Activated naive CD8-positive, alpha-beta T cell treated with anti-CD3 and anti-CD28 coated beads, Interleukin-2, amount 10 ng/mL, durations not matched to agents 7 days and 5 days (primary cell): ENCODE data around the gene HLCS. TPM values are rescaled to one million over a fixed set of nuclear protein-coding genes. Genes with fewer than 3 reads are reported as not detected.

ENCODE experiments used
- ATAC-seq: fragments of 150-1000 bp; cut with Tn5 transposase; one replicate; pipeline ENCODE4 v1.10.0; 2021; ENCODE audit warnings: low read depth, moderate library complexity
- POLR2A ChIA-PET: fragments of 350-600 bp; sonication (Branson Sonifier 250); formaldehyde crosslinking; loops from one replicate; lab custom pipeline; 2021; ENCODE audit warnings: antibody characterized with exemption; lab: Charles Lee
- DNase-seq: peaks from one replicate; pipeline ENCODE4 v3.0.0; 2021
- H3K27ac Mint-ChIP-seq: one replicate; pipeline ENCODE4 v1.8.0; 2022; ENCODE audit warnings: mild to moderate bottlenecking, mixed read lengths
- H3K27me3 Mint-ChIP-seq: one replicate; pipeline ENCODE4 v1.8.0; 2022; ENCODE audit warnings: mild to moderate bottlenecking, moderate library complexity, mixed read lengths
- H3K36me3 Mint-ChIP-seq: one replicate; pipeline ENCODE4 v1.8.0; 2021; ENCODE audit warnings: mild to moderate bottlenecking, mixed read lengths
- H3K4me1 Mint-ChIP-seq: one replicate; pipeline ENCODE4 v1.8.0; 2021; ENCODE audit warnings: mixed read lengths
- H3K4me3 Mint-ChIP-seq: one replicate; pipeline ENCODE4 v1.8.0; 2022; ENCODE audit warnings: mild to moderate bottlenecking, moderate library complexity, mixed read lengths
- H3K9me3 Mint-ChIP-seq: one replicate; pipeline ENCODE4 v1.8.0; 2021; ENCODE audit warnings: mixed read lengths
- total RNA-seq, 2 experiments: library from RNA; stranded (reverse); gene quantifications; one replicate each; pipeline ENCODE4 v1.2.3, GENCODE V29; 2021

HLCS gene
- total RNA-seq, 2 experiments from 2014 or later, result 17.4 to 17.8 TPM

GRCh38 chr21:36709030-36709867, 257.2 kb downstream of the HLCS start:
- Mint-ChIP-seq H3K9me3 (no peaks in the 10 kb centered on the region), H3K4me3 (no peak overlapping the region), H3K27ac (no peak overlapping the region), H3K27me3 (peaks cover 86% of the 10 kb centered on the region), H3K4me1 (peaks cover 14% of the 10 kb centered on the region), H3K36me3 (no peaks in the 10 kb centered on the region)
- no peak for ATAC-seq
- DNase-seq, result no peak
- POLR2A ChIA-PET, result no interaction called here

GRCh38 chr21:36708286-36709029, 258.0 kb downstream of the HLCS start:
- H3K9me3 Mint-ChIP-seq, result no peaks in the 10 kb centered on the region
- H3K27ac Mint-ChIP-seq, result peak overlapping the region; percentile 25
- H3K36me3 Mint-ChIP-seq, result no peaks in the 10 kb centered on the region
- peaks cover 87% of the 10 kb centered on the region for H3K27me3 Mint-ChIP-seq
- POLR2A ChIA-PET, result no interaction called here
- H3K4me3 Mint-ChIP-seq, result no peak overlapping the region
- no peak for ATAC-seq
- peaks cover 14% of the 10 kb centered on the region for H3K4me1 Mint-ChIP-seq
- DNase-seq, result no peak

- Mint-ChIP-seq H3K27ac (no peak overlapping the region), H3K9me3 (no peaks in the 10 kb centered on the region), H3K4me3 (no peak overlapping the region), H3K36me3 (no peaks in the 10 kb centered on the region), H3K4me1 (peaks cover 14% of the 10 kb centered on the region), H3K27me3 (peaks cover 87% of the 10 kb centered on the region)
- DNase-seq, result no peak
- no peak for ATAC-seq
- POLR2A ChIA-PET, result interaction anchor here (0.5 kb wide), 1 partner anchor 9 kb away, joined by 3 read pairs; no protein-coding TSS in a partner anchor
These were observed 258.6 kb downstream of the HLCS start for GRCh38 chr21:36707763-36708285.

- Mint-ChIP-seq H3K27ac (no peak overlapping the region), H3K9me3 (no peaks in the 10 kb centered on the region), H3K36me3 (no peaks in the 10 kb centered on the region), H3K4me1 (peaks cover 14% of the 10 kb centered on the region), H3K27me3 (peaks cover 87% of the 10 kb centered on the region), H3K4me3 (no peak overlapping the region)
- ATAC-seq (no peak), DNase-seq (no peak)
- POLR2A ChIA-PET, result interaction anchor here (0.5 kb wide), 1 partner anchor 10 kb away, joined by 3 read pairs; no protein-coding TSS in a partner anchor
These were observed 259.3 kb downstream of the HLCS start for GRCh38 chr21:36706951-36707762.

- peaks cover 88% of the 10 kb centered on the region for H3K27me3 Mint-ChIP-seq
- POLR2A ChIA-PET, result no interaction called here
- ATAC-seq (no peak), DNase-seq (no peak)
- no peaks in the 10 kb centered on the region for H3K9me3 Mint-ChIP-seq
- H3K4me3 Mint-ChIP-seq, result no peak overlapping the region
- no peak overlapping the region for H3K27ac Mint-ChIP-seq
- peaks cover 17% of the 10 kb centered on the region for H3K4me1 Mint-ChIP-seq
- no peaks in the 10 kb centered on the region for H3K36me3 Mint-ChIP-seq
These were observed 260.0 kb downstream of the HLCS start for GRCh38 chr21:36706482-36706852.

- no peaks in the 10 kb centered on the region for H3K9me3 Mint-ChIP-seq
- H3K27me3 Mint-ChIP-seq, result peaks cover 86% of the 10 kb centered on the region
- DNase-seq (no peak), ATAC-seq (peak; percentile 32)
- no peak overlapping the region for H3K4me3 Mint-ChIP-seq
- no peak overlapping the region for H3K27ac Mint-ChIP-seq
- H3K36me3 Mint-ChIP-seq, result no peaks in the 10 kb centered on the region
- POLR2A ChIA-PET, result no interaction called here
- H3K4me1 Mint-ChIP-seq, result peaks cover 18% of the 10 kb centered on the region
These were observed 260.6 kb downstream of the HLCS start for GRCh38 chr21:36705679-36706481.

- peaks cover 2% of the 10 kb centered on the region for H3K36me3 Mint-ChIP-seq
- peaks cover 86% of the 10 kb centered on the region for H3K27me3 Mint-ChIP-seq
- H3K27ac Mint-ChIP-seq, result no peak overlapping the region
- no peak for DNase-seq
- POLR2A ChIA-PET, result no interaction called here
- H3K4me3 Mint-ChIP-seq, result no peak overlapping the region
- H3K9me3 Mint-ChIP-seq, result no peaks in the 10 kb centered on the region
- H3K4me1 Mint-ChIP-seq, result peaks cover 21% of the 10 kb centered on the region
- no peak for ATAC-seq
These were observed 261.4 kb downstream of the HLCS start for GRCh38 chr21:36704958-36705678.

- POLR2A ChIA-PET, result no interaction called here
- H3K4me3 Mint-ChIP-seq, result no peak overlapping the region
- DNase-seq (no peak), ATAC-seq (no peak)
- peaks cover 82% of the 10 kb centered on the region for H3K27me3 Mint-ChIP-seq
- H3K36me3 Mint-ChIP-seq, result peaks cover 3% of the 10 kb centered on the region
- no peak overlapping the region for H3K27ac Mint-ChIP-seq
- peaks cover 24% of the 10 kb centered on the region for H3K4me1 Mint-ChIP-seq
- H3K9me3 Mint-ChIP-seq, result no peaks in the 10 kb centered on the region
These were observed 262.1 kb downstream of the HLCS start for GRCh38 chr21:36704281-36704957.

- Mint-ChIP-seq H3K36me3 (peaks cover 3% of the 10 kb centered on the region), H3K27ac (no peak overlapping the region), H3K9me3 (no peaks in the 10 kb centered on the region), H3K4me1 (peaks cover 24% of the 10 kb centered on the region), H3K4me3 (no peak overlapping the region), H3K27me3 (peaks cover 79% of the 10 kb centered on the region)
- POLR2A ChIA-PET, result no interaction called here
- ATAC-seq, result no peak
- no peak for DNase-seq
These were observed 262.7 kb downstream of the HLCS start for GRCh38 chr21:36703626-36704280.

GRCh38 chr21:36703123-36703522, 263.3 kb downstream of the HLCS start:
- peaks cover 75% of the 10 kb centered on the region for H3K27me3 Mint-ChIP-seq
- POLR2A ChIA-PET, result no interaction called here
- no peaks in the 10 kb centered on the region for H3K9me3 Mint-ChIP-seq
- peaks cover 3% of the 10 kb centered on the region for H3K36me3 Mint-ChIP-seq
- no peak overlapping the region for H3K4me3 Mint-ChIP-seq
- H3K27ac Mint-ChIP-seq, result no peak overlapping the region
- H3K4me1 Mint-ChIP-seq, result peaks cover 20% of the 10 kb centered on the region
- no peak for ATAC-seq
- no peak for DNase-seq

- Mint-ChIP-seq H3K4me1 (peaks cover 20% of the 10 kb centered on the region), H3K36me3 (peaks cover 3% of the 10 kb centered on the region), H3K9me3 (no peaks in the 10 kb centered on the region), H3K27me3 (peaks cover 76% of the 10 kb centered on the region), H3K4me3 (no peak overlapping the region), H3K27ac (no peak overlapping the region)
- ATAC-seq (no peak), DNase-seq (no peak)
- POLR2A ChIA-PET, result no interaction called here
These were observed 263.9 kb downstream of the HLCS start for GRCh38 chr21:36702622-36702968.
